Testis (tissue), 3 donors: ENCODE measurements around the gene MYRF. TPM values are rescaled to one million over a fixed set of nuclear protein-coding genes. Genes with fewer than 3 reads are reported as not detected.

Source experiments
- DNase-seq: peaks from one replicate; pipeline ENCODE4 v3.0.0-alpha.2; 2019
- H3K27ac ChIP-seq, 2 donors: fragments of 200-600 bp; sonication (generic); one replicate each; pipeline ENCODE4 v1.5.1; 2019
- H3K27me3 ChIP-seq: fragments of 200-600 bp; sonication (generic); one replicate; pipeline ENCODE4 v1.5.1; 2019
- H3K36me3 ChIP-seq: fragments of 200-600 bp; sonication (generic); one replicate; pipeline ENCODE4 v1.5.1; 2017; ENCODE audit warnings: low read depth; ENCODE audit errors: missing control alignments
- H3K4me1 ChIP-seq: fragments of 200-600 bp; sonication (generic); one replicate; pipeline ENCODE4 v1.5.1; 2019
- H3K4me3 ChIP-seq, 2 donors: fragments of 200-600 bp; sonication (generic); one replicate each; pipeline ENCODE4 v1.5.1; 2017 to 2019
- H3K9me3 ChIP-seq: fragments of 200-600 bp; sonication (generic); one replicate; pipeline ENCODE4 v1.5.1; 2017
- CTCF ChIP-seq, 3 experiments: fragments of 450-650 bp in 2 of 3; fragments of 200-600 bp in 1 of 3; sonication (generic) in 1 of 3; IDR thresholded peaks; one replicate each; pipeline ENCODE4 v1.5.1; 2016 to 2019; ENCODE audit warnings: antibody characterized with exemption in 3 of 3, mild to moderate bottlenecking in 2 of 3, moderate library complexity in 1 of 3
- POLR2A ChIP-seq: fragments of 450-650 bp; IDR thresholded peaks from one replicate; pipeline ENCODE4 v1.6.1; 2017; ENCODE audit warnings: antibody characterized with exemption, mild to moderate bottlenecking, moderate library complexity
- WGBS, 2 donors: methylation state at CpG; one replicate each; pipeline ENCODE4 v1.1.5; 2018; 5-methylcytosine and 5-hydroxymethylcytosine counted together
- intact Hi-C: fragments of 100-400 bp; cut with DNase I; formaldehyde crosslinking; loops from one replicate; pipeline ENCODE4 v1.15.1; 2023; ENCODE audit warnings: low total_unique reads
- polyA plus RNA-seq: library from polyadenylated mRNA; stranded (reverse); fragments of 350-450 nt; fragmentation: Illumina TruSeq; extraction: RNeasy Lipid Tissue Mini Kit (QIAGEN cat#74804); gene quantifications from one replicate; pipeline ENCODE4 v1.2.3, GENCODE V29; 2014; ENCODE audit warnings: low read depth, low replicate concordance; ENCODE audit not compliant: insufficient read depth
- total RNA-seq, 2 donors: library from RNA; depleted of rRNA; stranded (reverse); fragments of >200 nt; gene quantifications; one replicate each; pipeline ENCODE4 v1.2.3, GENCODE V29; 2016

The MYRF gene
- total and polyA plus RNA-seq, 3 donors from 2014 or later: 9.2 to 15.2 (median 10.7) TPM

- no peaks in the 10 kb centered on the region for H3K36me3 ChIP-seq
- no peaks in the 10 kb centered on the region for H3K9me3 ChIP-seq
- H3K27ac ChIP-seq: no peak overlapping the region
- 76 to 84% methylated on average over 6 to 9 of the region's 9 CpGs for WGBS, 2 donors
- intact Hi-C loops: no loop called here
- TF ChIP-seq CTCF (IDR thresholded peaks at IDR 0.05) (no peak), POLR2A (no peak)
- no peaks in the 10 kb centered on the region for H3K27me3 ChIP-seq
- no peak overlapping the region for H3K4me3 ChIP-seq
- no peaks in the 10 kb centered on the region for H3K4me1 ChIP-seq
- no peak for DNase-seq
These were observed 4.2 kb downstream of the MYRF start for GRCh38 chr11:61756452-61757212.

GRCh38 chr11:61757213-61757862 lies 4.9 kb downstream of the MYRF start:
- Histone ChIP-seq H3K9me3 (no peaks in the 10 kb centered on the region), H3K27ac (no peak overlapping the region), H3K4me1 (no peaks in the 10 kb centered on the region), H3K36me3 (no peaks in the 10 kb centered on the region), H3K27me3 (no peaks in the 10 kb centered on the region), H3K4me3 (no peak overlapping the region)
- TF ChIP-seq CTCF (IDR thresholded peaks at IDR 0.05) (no peak), POLR2A (no peak)
- DNase-seq: no peak
- WGBS, 2 donors: 85 to 88% methylated on average over 13 to 15 of the region's 15 CpGs
- intact Hi-C loops: no loop called here

GRCh38 chr11:61760946-61761345 lies 8.5 kb downstream of the MYRF start:
- no peaks in the 10 kb centered on the region for H3K36me3 ChIP-seq
- no peak overlapping the region for H3K4me3 ChIP-seq
- no peak overlapping the region for H3K27ac ChIP-seq
- no peak for TF ChIP-seq POLR2A
- TF ChIP-seq CTCF (IDR thresholded peaks at IDR 0.05): no peak
- H3K27me3 ChIP-seq: no peaks in the 10 kb centered on the region
- DNase-seq: no peak
- intact Hi-C loops: no loop called here
- 77% methylated on average over 13 of the region's 13 CpGs; no CpG with 5 or more reads in 1 of the 2 donors for WGBS, 2 donors
- H3K4me1 ChIP-seq: peaks cover 7% of the 10 kb centered on the region
- no peaks in the 10 kb centered on the region for H3K9me3 ChIP-seq

- DNase-seq: no peak
- Histone ChIP-seq H3K36me3 (no peaks in the 10 kb centered on the region), H3K4me3 (no peak overlapping the region), H3K27ac (no peak overlapping the region), H3K27me3 (no peaks in the 10 kb centered on the region), H3K4me1 (peaks cover 7% of the 10 kb centered on the region), H3K9me3 (no peaks in the 10 kb centered on the region)
- TF ChIP-seq POLR2A (no peak), CTCF (IDR thresholded peaks at IDR 0.05) (no peak)
- intact Hi-C loops: no loop called here
- 84 to 89% methylated on average over 11 of the region's 11 CpGs for WGBS, 2 donors
These were observed 9.2 kb downstream of the MYRF start for GRCh38 chr11:61761440-61762222.
